ENCODE measurements around the gene CNKSR3.
"Not testable (repeated sequence)": the region's sequence is repeated elsewhere in the genome, so short reads cannot be mapped to it uniquely, and the experiment has no call there.

CNKSR3 gene

GRCh38 chr6:154536255-154536654 is 25.8 kb upstream of the CNKSR3 start:
- Mint-ChIP-seq H3K4me3 (no peak overlapping the region), H3K4me1 (no peaks in the 10 kb centered on the region), H3K9me3 (no peaks in the 10 kb centered on the region), H3K27ac (no peak overlapping the region), H3K27me3 (no peaks in the 10 kb centered on the region)
- ATAC-seq = no peak
- DNase-seq = no peak

DNA sequence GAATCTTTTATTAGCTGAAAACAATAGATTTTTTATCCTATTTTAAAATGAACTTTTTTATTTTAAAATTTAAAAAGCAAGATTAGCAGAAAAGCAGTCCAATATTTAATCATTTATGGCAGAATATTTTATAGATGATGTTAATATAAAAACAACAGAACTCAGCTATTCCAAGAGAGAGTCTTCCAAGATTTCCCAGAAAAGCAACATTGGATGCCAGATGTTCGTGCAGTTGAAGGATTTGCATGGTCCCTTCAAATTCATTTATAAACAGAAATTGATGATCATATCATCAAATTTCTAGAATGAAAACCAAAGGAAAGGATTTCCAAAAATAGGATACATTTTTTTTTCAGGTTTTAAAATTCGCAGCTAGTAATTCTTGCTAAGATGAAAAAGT is 25.4 kb upstream of the CNKSR3 start:
- Mint-ChIP-seq H3K4me1 (no peaks in the 10 kb centered on the region), H3K27me3 (no peaks in the 10 kb centered on the region), H3K9me3 (no peaks in the 10 kb centered on the region), H3K27ac (no peak overlapping the region), H3K4me3 (no peak overlapping the region)
- DNase-seq = no peak
- ATAC-seq = no peak

GRCh38 chr6:154535147-154535546 is 24.7 kb upstream of the CNKSR3 start:
- Mint-ChIP-seq H3K27me3 (no peaks in the 10 kb centered on the region), H3K4me1 (no peaks in the 10 kb centered on the region), H3K9me3 (no peaks in the 10 kb centered on the region), H3K4me3 (no peak overlapping the region), H3K27ac (no peak overlapping the region)
- DNase-seq (no peak), ATAC-seq (no peak)

- no peaks in the 10 kb centered on the region for H3K4me1 Mint-ChIP-seq
- ATAC-seq = no peak
- no peaks in the 10 kb centered on the region for H3K27me3 Mint-ChIP-seq
- no peak overlapping the region for H3K4me3 Mint-ChIP-seq
- H3K9me3 Mint-ChIP-seq = no peaks in the 10 kb centered on the region
- no peak overlapping the region for H3K27ac Mint-ChIP-seq
- no peak for DNase-seq
Observed at GRCh38 chr6:154534531-154534930, 24.0 kb upstream of the CNKSR3 start.

- Mint-ChIP-seq H3K4me1 (no peaks in the 10 kb centered on the region), H3K9me3 (peaks cover 0 to 9% of the 10 kb centered on the region in 2 donors)
- ATAC-seq = no peak
Observed at GRCh38 chr6:154532426-154532825, 21.9 kb upstream of the CNKSR3 start.

GRCh38 chr6:154529957-154530356 is 19.5 kb upstream of the CNKSR3 start:
- Mint-ChIP-seq H3K4me3 (no peak overlapping the region), H3K27ac (no peak overlapping the region), H3K27me3 (no peaks in the 10 kb centered on the region), H3K4me1 (peaks cover 5% of the 10 kb centered on the region), H3K9me3 (peaks cover 0 to 9% of the 10 kb centered on the region in 2 donors)
- ATAC-seq = no peak
- DNase-seq = no peak

More at GRCh38 chr6:154532426-154532825, 21.9 kb upstream of the CNKSR3 start:
- no peak for DNase-seq
- Mint-ChIP-seq H3K27ac (no peak overlapping the region), H3K4me3 (no peak overlapping the region), H3K27me3 (no peaks in the 10 kb centered on the region)

- Mint-ChIP-seq H3K4me3 (no peak overlapping the region), H3K4me1 (peaks cover 5% of the 10 kb centered on the region), H3K27me3 (no peaks in the 10 kb centered on the region), H3K9me3 (peaks cover 0 to 9% of the 10 kb centered on the region in 2 donors), H3K27ac (no peak overlapping the region)
- DNase-seq = no peak
- no peak for ATAC-seq
Observed at GRCh38 chr6:154528310-154528915, 17.9 kb upstream of the CNKSR3 start.

GRCh38 chr6:154526996-154527395 is 16.5 kb upstream of the CNKSR3 start:
- H3K4me1 Mint-ChIP-seq = peaks cover 5% of the 10 kb centered on the region
- ATAC-seq = no peak
- no peak for DNase-seq

GRCh38 chr6:154522576-154522975 is 12.1 kb upstream of the CNKSR3 start:
- Mint-ChIP-seq H3K4me1 (peaks cover 5% of the 10 kb centered on the region), H3K27me3 (no peaks in the 10 kb centered on the region), H3K27ac (no peak overlapping the region)

More at GRCh38 chr6:154526996-154527395, 16.5 kb upstream of the CNKSR3 start:
- Mint-ChIP-seq H3K9me3 (peaks cover 0 to 13% of the 10 kb centered on the region in 2 donors), H3K27me3 (no peaks in the 10 kb centered on the region), H3K4me3 (no peak overlapping the region), H3K27ac (peak overlapping the region in 1 of 2 donors; percentile 67)

DNA sequence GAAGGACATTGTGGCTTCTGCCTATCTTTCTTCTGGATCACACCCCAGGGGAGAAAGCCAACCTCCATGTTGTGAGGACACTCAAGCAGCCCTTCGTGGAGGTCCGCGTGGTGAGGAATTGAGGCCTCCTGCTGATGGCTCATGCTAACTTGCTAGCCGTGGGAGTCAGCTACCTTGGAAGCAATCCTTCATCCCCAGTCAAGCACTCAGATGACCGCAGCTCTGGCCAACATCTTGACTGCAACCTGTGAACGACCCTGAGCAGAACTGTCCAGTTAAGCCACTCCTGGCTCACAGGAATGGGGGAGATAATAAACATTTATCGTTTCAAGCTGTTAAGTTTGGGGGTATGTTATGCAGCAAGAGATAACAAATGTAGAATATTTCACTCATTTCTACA is 10.9 kb upstream of the CNKSR3 start:
- Mint-ChIP-seq H3K27ac (no peak overlapping the region), H3K4me1 (no peaks in the 10 kb centered on the region), H3K27me3 (peaks cover under 1% of the 10 kb centered on the region), H3K9me3 (peaks cover 0 to 4% of the 10 kb centered on the region in 2 donors), H3K4me3 (no peak overlapping the region)
- DNase-seq = no peak
- no peak for ATAC-seq

More at GRCh38 chr6:154522576-154522975, 12.1 kb upstream of the CNKSR3 start:
- H3K4me3 Mint-ChIP-seq = no peak overlapping the region
- DNase-seq = no peak
- no peak for ATAC-seq
- H3K9me3 Mint-ChIP-seq = peaks cover 0 to 4% of the 10 kb centered on the region in 2 donors

GRCh38 chr6:154520280-154520679 is 9.8 kb upstream of the CNKSR3 start:
- DNase-seq (no peak), ATAC-seq (no peak)
- H3K9me3 Mint-ChIP-seq = peaks cover 0 to 4% of the 10 kb centered on the region in 2 donors
- H3K27me3 Mint-ChIP-seq = peaks cover 12% of the 10 kb centered on the region
- H3K27ac Mint-ChIP-seq = no peak overlapping the region
- no peaks in the 10 kb centered on the region for H3K4me1 Mint-ChIP-seq
- H3K4me3 Mint-ChIP-seq = no peak overlapping the region

DNA sequence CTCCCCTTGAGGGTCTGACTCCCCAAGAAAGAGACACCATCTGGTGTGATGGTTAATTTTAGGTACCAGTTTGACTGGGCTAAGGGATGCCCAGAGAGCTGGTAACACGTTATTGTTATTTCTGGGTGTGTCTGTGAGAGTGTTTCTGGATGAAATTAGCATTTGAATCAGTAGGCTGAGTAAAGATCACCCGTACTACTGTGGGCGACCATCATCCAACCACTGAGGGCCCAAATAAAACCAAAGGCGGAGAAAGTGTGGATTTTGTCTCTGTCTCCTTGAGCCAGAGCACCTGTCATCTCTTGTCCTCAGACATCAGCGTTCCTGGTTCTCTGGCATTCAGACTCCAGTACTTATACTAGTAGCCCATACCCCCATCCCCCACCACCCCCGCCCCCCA is 7.9 kb upstream of the CNKSR3 start:
- H3K27me3 Mint-ChIP-seq = peaks cover 26% of the 10 kb centered on the region
- H3K4me3 Mint-ChIP-seq = no peak overlapping the region
- peaks cover 0 to 4% of the 10 kb centered on the region in 2 donors for H3K9me3 Mint-ChIP-seq
- no peak for ATAC-seq
- no peaks in the 10 kb centered on the region for H3K4me1 Mint-ChIP-seq
- DNase-seq = no peak
- H3K27ac Mint-ChIP-seq = no peak overlapping the region

DNA sequence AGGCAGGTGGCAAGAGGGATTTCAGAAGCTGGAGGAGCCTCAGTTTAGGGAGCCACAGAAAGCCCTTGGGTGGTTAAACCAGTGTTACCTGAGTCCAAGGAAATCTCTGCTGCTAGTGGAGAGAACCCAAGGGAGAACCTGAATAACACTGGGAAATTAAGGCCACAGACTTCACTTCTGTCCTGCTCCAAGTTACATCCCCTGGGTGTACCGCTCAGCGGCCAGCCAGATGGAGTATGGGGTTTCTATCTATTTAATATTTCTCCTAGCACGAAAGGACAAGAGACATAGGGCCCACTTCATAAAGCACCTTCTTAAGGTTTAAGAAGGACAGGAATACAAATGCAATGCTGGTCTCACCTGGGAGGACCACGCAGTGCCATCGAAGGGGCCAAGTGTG is 5.8 kb upstream of the CNKSR3 start:
- no peaks in the 10 kb centered on the region for H3K9me3 Mint-ChIP-seq
- peaks cover 7% of the 10 kb centered on the region for H3K4me1 Mint-ChIP-seq
- peaks cover 47% of the 10 kb centered on the region for H3K27me3 Mint-ChIP-seq
- no peak overlapping the region for H3K27ac Mint-ChIP-seq
- DNase-seq = no peak
- no peak for ATAC-seq
- H3K4me3 Mint-ChIP-seq = no peak overlapping the region

GRCh38 chr6:154515826-154516225 is 5.3 kb upstream of the CNKSR3 start:
- no peak overlapping the region for H3K27ac Mint-ChIP-seq
- H3K4me1 Mint-ChIP-seq = peaks cover 9% of the 10 kb centered on the region
- DNase-seq = no peak
- H3K9me3 Mint-ChIP-seq = no peaks in the 10 kb centered on the region
- no peak for ATAC-seq
- H3K4me3 Mint-ChIP-seq = no peak overlapping the region
- H3K27me3 Mint-ChIP-seq = peaks cover 50% of the 10 kb centered on the region

- not testable (repeated sequence) for H3K9me3 Mint-ChIP-seq, ATAC-seq, DNase-seq, H3K27ac Mint-ChIP-seq, H3K4me3 Mint-ChIP-seq
- peaks cover 13% of the 10 kb centered on the region for H3K4me1 Mint-ChIP-seq
- H3K27me3 Mint-ChIP-seq = peaks cover 57% of the 10 kb centered on the region
Observed at GRCh38 chr6:154515076-154515475, 4.6 kb upstream of the CNKSR3 start.

DNA sequence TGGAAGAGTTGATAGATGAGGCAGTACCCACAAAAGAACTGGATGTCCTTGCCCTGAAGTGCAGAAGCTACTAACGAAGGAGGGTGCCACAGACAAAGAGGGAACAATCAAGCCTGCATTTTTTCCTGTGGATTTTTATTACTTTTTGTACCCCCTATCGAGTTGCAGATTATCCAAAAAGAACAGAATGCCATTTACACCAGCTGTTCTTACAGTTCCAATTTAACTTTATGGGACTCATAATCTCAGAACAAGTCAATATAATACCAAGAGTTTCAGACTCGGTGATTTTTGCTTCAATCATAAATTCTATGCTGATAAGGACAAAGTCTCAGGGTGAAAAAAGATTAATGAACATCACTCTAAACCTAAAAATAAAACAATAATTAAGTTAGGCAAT is 4.0 kb upstream of the CNKSR3 start:
- Mint-ChIP-seq H3K4me1 (peaks cover 17% of the 10 kb centered on the region), H3K27ac (no peak overlapping the region), H3K4me3 (no peak overlapping the region), H3K27me3 (peaks cover 63% of the 10 kb centered on the region), H3K9me3 (no peaks in the 10 kb centered on the region)
- DNase-seq (no peak), ATAC-seq (no peak)
